Hepatocyte (in vitro differentiated cells): ENCODE measurements around the gene AMPH.

Experiments
- EZH2 ChIP-seq: fragments of 200-600 bp; sonication (generic); IDR thresholded peaks from 2 replicates; pipeline ENCODE4 v1.6.1; 2016; ENCODE audit warnings: antibody characterized with exemption, mild to moderate bottlenecking, borderline replicate concordance
- EZH2phosphoT487 ChIP-seq: fragments of 200-600 bp; sonication (generic); IDR thresholded peaks from one replicate; pipeline ENCODE4 v1.6.1; 2018; ENCODE audit warnings: antibody characterized with exemption, mild to moderate bottlenecking, low read depth, moderate library complexity; ENCODE audit not compliant: unreplicated experiment, severe bottlenecking
- TF ChIP-seq, protein P1 (sequence below): fragments of 200-600 bp; sonication (generic); IDR thresholded peaks from 2 replicates; pipeline ENCODE4 v1.5.1; 2016; ENCODE audit warnings: antibody characterized with exemption, mild to moderate bottlenecking; ENCODE audit not compliant: poor library complexity

DNA sequence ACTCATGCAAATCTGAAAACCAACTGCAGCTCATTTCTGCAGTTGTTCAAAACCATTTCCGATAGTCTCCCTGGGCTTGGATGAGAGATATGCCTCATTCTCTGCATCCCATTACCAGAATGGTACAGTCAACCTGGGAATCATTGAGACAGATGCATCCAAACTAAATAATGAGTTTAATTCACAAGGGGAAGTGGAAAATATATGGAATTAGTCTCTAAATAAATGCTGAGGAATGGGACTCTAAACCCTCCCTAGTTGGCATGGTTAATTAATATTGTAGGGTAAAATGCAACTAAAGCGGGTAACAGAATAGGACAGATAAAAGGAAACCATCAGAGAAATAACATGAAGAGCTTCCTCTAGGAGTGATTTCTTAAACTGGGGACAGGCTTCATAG, 118.9 kb downstream of the AMPH start:
- TF ChIP-seq, protein P1, sequence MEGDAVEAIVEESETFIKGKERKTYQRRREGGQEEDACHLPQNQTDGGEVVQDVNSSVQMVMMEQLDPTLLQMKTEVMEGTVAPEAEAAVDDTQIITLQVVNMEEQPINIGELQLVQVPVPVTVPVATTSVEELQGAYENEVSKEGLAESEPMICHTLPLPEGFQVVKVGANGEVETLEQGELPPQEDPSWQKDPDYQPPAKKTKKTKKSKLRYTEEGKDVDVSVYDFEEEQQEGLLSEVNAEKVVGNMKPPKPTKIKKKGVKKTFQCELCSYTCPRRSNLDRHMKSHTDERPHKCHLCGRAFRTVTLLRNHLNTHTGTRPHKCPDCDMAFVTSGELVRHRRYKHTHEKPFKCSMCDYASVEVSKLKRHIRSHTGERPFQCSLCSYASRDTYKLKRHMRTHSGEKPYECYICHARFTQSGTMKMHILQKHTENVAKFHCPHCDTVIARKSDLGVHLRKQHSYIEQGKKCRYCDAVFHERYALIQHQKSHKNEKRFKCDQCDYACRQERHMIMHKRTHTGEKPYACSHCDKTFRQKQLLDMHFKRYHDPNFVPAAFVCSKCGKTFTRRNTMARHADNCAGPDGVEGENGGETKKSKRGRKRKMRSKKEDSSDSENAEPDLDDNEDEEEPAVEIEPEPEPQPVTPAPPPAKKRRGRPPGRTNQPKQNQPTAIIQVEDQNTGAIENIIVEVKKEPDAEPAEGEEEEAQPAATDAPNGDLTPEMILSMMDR: no peak
- TF ChIP-seq EZH2phosphoT487: no peak
- no peak for TF ChIP-seq EZH2
